ENCODE measurements around the gene CUBN. TPM values are rescaled to one million over a fixed set of nuclear protein-coding genes. Genes with fewer than 3 reads are reported as not detected.
A peak's percentile ranks its signal among the peaks of the same experiment; 100 is the strongest.

Gene CUBN
- total RNA-seq, 1 donor from 2014 or later: 4.0 TPM

DNA sequence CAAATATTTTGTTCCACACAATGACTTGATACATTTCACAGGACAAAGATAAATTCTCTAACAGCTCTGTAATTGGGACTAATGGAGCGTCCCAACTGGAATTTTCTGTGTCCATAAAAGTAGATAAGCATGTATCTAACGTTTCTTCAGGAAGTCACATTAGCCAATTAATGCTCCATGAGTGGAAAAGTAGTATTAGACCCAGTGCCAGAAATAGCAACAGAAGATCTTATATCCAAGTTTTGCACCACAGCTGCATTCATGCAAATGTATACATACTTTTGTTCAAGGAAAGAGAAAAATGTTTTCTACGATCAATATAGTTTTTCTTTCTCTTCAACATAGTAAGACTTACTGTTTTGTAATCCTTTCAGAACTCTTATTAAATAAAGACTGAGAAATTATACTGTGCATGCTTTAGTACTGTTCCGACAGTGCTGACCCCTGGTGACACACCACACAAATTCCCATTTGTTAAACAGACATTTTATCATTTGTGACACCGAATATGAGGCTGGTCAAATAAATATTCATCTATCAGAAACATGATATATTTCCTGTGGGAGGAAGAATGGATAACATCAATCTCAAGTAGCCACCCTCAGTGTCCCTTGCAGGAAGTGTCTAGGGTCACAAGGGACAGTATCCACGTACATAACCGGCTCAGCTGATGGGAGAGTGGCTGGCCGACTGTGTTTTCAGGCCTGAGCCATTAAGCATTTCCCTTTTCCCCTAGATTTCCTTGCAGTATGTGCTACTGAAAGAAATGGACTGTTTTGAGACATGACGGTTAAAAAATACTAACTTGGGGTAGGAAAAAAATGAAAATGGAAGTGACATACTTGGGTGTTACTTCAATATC, 210.3 kb downstream of the CUBN start:
- DNase-seq (ENCODE audit: low read depth): no peak

GRCh38 chr10:16916496-16916895, 213.1 kb downstream of the CUBN start:
- DNase-seq (ENCODE audit: low read depth): no peak

DNA sequence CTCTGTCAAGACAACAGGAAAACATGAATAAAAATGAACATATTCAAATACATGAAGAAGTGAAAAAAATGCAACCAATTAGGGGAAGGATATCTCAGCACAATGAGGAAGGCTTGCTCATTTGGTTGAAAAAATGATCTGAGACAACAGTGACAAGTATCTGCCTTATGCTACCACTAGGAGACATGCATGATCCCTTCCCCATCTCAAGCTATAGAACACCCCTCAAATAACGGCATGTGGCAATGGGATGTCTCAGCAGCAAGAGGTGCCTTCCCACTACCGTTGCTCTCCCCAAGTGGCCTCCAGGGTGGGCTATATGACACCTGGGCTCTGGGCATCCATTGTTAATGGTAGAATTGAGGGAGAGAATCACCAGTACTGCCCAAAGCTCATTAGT, 214.3 kb downstream of the CUBN start:
- no peak for DNase-seq (ENCODE audit: low read depth)

- no peak for DNase-seq (ENCODE audit: low read depth)
These were observed 216.3 kb downstream of the CUBN start for GRCh38 chr10:16913266-16913665.

DNA sequence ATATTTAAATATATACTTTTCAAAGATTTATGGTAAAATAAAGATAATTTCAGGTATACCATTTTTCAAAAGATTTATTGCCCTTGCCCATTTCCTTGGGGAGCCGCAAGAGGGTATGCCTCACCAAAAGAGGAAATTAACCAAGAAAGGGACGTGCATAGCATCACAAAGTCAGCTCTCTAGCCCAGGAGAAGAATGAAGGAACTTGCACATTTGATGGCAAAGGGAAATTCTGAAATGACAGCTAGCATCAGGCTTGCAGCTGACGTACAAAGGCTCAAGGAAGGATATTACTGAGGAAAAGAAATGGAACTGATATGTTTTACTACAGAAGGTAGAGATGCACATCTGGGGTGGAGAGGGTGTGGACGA, 218.8 kb downstream of the CUBN start:
- no peak for DNase-seq (ENCODE audit: low read depth)

DNA sequence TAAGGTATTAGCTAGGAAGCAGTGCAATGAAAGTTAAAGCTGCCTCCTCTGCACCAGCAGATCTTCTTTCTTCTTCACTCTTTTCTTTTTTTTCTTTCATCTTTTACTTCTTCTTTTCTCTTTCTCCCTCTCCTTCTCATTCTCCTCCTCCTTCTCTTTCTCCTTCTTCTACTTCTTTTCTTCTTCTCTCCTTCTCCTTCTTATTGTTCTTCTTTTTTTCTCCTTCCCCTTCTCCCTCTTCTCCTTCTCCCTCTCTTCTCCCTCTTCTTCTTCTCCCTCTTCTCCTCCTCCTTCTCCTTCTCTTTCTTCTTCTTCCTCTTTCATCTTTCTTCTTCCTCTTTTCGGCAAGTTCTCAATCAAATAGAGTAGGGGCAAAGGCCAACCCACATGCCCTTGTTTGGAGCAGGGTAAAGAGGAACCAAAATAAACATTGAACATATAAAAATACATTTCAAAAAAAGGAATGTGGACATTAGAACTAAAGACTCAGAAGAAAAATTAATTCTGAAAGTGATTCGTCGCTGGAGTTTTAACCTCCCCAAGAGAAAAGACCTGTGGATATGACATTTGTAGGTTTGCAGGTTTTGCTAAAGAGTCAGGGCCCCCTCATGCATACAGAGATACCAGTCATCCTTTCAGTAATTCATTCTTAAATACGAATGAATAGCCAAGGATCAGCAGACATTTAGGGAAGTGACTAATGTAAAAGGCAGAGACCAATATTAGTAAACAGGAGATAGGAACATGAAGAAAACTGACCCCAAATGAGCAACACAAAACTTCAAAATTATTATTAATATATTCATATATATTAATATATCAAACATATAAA, 219.4 kb downstream of the CUBN start:
- peak; percentile 17 for DNase-seq (ENCODE audit: low read depth)

DNA sequence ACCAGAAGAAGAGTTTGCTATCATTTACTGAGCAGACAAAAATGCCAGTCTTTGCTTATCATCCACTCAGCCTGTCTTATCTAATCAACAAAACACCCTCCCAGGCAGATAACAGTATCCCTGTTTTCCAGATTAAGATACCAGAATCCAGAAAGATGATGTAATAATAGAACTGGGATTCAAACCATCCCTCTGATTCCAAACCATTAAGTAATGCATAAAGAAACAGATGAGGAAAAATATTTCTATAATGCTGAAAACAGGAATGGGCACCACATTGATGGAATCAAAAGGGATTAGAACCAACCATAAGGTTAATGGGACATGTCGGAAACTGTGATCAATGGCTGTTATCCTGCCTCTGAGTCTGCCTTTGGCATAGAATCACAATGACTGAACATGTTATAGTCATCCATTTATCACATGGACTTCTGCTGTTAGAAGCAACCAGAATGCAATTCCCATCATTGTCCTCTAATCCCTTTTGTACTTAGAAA, 220.3 kb downstream of the CUBN start:
- DNase-seq (ENCODE audit: low read depth): no peak

DNA sequence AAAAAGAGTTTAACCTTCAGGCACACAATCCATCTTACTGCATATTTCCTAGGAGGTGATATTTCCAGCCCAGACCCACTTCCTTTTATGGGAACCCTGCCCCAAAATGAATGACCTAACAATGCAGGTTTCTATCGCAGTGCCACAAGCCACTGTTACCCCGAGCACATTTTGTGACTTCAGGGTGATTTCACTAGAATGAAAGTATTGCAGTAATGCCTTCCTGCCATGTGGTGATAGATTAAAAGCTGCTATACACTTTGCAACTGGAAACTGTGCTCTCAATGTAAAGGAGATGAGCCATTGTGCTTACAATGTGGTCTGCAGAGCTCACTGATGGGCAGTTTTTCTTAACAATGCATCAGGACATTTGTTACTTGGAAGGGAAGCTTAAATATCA, 221.9 kb downstream of the CUBN start:
- DNase-seq (ENCODE audit: low read depth): no peak

GRCh38 chr10:16905320-16905719, 224.3 kb downstream of the CUBN start:
- DNase-seq (ENCODE audit: low read depth): no peak

DNA sequence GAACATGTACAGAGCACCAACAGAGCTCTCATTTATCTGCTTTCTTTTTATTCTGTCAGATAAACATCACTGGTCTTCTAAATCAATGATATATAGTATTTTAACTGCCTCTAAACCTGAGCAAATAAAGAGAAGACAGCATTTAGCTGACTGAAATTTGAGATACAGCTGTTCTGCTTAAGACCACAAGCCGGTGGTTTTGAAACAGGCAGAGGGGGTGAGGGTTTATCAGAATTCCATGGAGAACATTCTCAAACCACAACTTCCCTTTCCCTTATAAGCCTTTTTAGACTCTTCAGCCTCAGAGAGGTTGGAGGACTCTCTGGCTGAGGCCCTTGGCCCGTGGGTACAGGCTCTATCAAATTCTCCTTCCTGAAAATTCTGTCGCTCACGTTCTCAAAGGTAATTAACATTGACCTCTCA, 225.0 kb downstream of the CUBN start:
- DNase-seq (ENCODE audit: low read depth): peak; percentile 68

GRCh38 chr10:16904049-16904448, 225.6 kb downstream of the CUBN start:
- DNase-seq (ENCODE audit: low read depth): no peak

GRCh38 chr10:16902606-16903005, 227.0 kb downstream of the CUBN start:
- no peak for DNase-seq (ENCODE audit: low read depth)

GRCh38 chr10:16901106-16901505, 228.5 kb downstream of the CUBN start:
- no peak for DNase-seq (ENCODE audit: low read depth)

- DNase-seq (ENCODE audit: low read depth): no peak
These were observed 232.6 kb downstream of the CUBN start for GRCh38 chr10:16896993-16897392.

GRCh38 chr10:16894821-16895220, 234.8 kb downstream of the CUBN start:
- DNase-seq (ENCODE audit: low read depth): no peak

DNA sequence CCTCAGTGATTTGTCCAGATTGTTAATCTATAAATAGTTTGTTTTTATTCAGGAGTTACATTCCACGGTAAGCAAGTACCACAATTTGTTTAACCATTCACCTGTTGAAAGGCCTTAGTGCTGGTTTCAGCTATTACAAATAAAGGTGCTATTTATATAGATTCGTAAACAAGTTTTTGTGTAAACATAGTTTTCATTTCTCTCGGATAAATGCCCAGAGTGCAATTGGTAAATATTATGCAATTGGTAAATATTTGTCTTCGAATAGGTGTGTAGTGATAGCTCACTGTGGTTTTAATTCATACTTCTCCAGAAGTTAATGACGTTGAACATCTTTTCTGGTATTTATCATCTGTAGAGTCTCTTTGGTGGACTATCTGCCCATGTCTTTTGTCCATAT, 235.9 kb downstream of the CUBN start:
- peak; percentile 47 for DNase-seq (ENCODE audit: low read depth)

DNA sequence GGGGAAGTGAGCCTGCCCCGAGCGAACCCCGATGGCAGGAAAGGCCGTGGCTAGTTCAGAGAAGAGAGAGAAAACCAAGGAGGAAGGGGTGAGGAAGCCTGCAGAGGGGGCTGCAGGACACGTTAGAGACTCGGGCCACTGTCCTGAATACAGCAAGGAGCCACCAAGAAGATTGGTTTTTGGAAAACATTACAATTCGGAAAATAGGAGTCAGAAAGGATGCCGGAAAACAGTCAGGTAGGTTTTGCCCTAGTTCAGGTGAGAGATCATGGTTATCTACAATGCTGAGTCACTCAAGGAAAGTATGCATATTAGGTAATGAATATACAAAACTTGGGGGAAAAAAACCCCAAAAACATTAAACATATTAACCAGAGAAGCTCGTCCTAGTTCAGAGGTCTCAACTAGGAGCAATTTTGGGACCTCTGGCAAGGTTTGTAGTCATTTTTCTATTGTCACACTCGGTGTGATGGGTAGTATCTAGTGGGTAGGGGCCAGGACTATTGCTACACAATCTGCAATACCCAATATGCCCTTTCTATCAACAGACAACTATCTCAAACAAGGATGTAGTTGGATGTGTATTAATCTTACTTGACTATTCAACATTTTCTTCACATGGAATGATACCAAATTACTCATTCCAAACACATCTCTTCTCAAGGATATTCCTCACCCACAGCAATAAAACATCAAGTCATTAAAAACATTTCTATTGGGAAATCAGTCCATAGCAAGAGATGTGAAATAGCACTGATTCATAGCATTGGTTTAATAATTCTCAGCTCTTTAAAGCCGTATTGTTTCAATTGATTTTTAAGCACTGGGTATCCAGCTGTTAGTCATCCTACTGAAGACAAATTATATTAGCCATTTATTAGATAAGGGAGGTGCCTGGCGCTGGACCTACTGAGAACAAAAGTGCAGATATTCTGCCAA, 238.0 kb downstream of the CUBN start:
- DNase-seq (ENCODE audit: low read depth): peak; percentile 97

DNA sequence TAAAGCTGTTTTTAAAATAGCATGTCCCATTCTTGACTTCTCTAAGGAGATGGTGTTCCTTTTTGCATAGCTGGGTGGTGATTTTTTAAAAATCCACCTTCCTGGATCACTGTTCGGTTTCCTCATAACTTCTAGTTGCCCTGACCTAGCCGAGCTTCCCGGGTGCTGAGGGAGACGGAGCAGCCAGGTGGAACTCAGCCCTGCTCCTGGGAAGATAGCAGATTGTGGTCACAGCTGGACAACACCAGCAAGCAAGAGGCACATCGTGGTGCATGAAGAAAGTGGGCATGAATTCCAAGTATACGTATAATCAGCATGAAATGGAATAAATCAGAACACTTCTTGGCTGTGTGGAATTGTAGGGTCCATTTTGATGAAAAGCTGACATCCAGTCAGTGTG, 238.9 kb downstream of the CUBN start:
- DNase-seq (ENCODE audit: low read depth): peak; percentile 37

DNA sequence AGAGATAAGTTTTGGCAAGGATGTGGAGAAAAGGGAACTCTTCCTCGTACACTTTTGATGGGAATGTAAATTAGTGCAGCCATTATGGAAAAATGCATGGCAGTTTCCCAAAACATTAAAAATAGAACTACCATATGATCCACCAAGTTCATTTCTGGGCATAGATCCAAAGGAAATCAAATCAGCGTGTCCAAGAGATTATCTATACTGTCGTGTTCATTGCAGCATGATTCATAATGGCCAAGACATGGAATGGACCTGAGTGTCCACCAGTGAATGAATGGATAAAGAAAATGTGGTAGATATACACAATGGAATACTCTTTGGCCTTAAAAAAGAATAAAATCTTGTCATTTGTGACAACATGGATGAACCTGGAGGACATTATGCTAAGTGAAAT, 242.0 kb downstream of the CUBN start:
- no peak for DNase-seq (ENCODE audit: low read depth)

GRCh38 chr10:16886031-16886430, 243.6 kb downstream of the CUBN start:
- no peak for DNase-seq (ENCODE audit: low read depth)

DNA sequence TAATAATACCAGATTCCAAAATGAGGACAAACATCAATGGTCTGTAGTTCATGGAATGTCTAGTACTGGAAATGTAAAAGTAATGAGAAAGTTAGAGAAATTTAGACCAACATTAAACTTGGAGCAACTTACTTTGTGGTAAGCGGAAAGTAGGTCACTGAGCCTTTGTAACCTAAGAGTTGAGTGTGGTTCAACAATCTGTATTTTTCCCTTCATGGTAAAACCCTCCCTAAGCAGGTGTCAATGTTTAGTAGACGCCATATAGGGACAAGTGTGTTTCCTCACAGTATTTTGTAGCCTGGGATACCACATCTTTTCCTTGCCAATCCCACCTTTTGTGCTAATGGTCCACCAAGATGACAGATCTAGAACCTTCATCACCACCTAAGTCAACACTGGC, 245.1 kb downstream of the CUBN start:
- DNase-seq (ENCODE audit: low read depth): no peak

DNA sequence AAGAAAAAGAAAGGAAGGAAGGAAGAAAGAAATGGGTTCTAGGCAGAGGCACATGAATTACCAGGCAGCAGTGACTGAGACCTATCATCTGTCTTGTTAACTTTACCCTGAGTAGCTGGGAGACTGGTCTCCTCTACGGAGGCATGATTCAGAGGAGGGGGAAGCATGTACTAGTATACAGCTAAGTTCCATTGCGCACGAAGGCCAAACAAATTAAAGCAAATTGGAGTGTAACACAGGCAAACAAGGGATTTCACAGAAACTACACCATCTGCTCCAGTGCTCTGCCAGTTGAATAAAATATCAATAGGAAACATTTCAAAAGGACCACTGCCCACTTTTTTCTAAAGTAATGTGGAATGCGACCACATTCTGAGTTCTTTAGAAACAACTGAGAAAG, 246.5 kb downstream of the CUBN start:
- no peak for DNase-seq (ENCODE audit: low read depth)
